Esophagus muscularis mucosa (tissue), 3 donors: ENCODE measurements around the gene ZNF618.

ENCODE experiments used
- POLR2A ChIP-seq: fragments of 450-650 bp; IDR thresholded peaks from one replicate; pipeline ENCODE4 v1.6.1; 2017; ENCODE audit warnings: antibody characterized with exemption, moderate library complexity, mild to moderate bottlenecking, low read depth
- POLR2AphosphoS5 ChIP-seq, 2 donors: sonication (generic); formaldehyde crosslinking; IDR thresholded peaks; one replicate each; pipeline ENCODE4 v1.6.1; 2017; ENCODE audit warnings: antibody characterized with exemption in 2 of 2
- TF ChIP-seq, protein P1 (sequence below), 3 experiments: fragments of 200-600 bp in 2 of 3; fragments of 450-650 bp in 1 of 3; sonication (generic) in 2 of 3; IDR thresholded peaks; one replicate each; pipeline ENCODE4 v1.5.1; 2017 to 2019; ENCODE audit warnings: antibody characterized with exemption in 3 of 3, mild to moderate bottlenecking in 2 of 3, moderate library complexity in 1 of 3

DNA sequence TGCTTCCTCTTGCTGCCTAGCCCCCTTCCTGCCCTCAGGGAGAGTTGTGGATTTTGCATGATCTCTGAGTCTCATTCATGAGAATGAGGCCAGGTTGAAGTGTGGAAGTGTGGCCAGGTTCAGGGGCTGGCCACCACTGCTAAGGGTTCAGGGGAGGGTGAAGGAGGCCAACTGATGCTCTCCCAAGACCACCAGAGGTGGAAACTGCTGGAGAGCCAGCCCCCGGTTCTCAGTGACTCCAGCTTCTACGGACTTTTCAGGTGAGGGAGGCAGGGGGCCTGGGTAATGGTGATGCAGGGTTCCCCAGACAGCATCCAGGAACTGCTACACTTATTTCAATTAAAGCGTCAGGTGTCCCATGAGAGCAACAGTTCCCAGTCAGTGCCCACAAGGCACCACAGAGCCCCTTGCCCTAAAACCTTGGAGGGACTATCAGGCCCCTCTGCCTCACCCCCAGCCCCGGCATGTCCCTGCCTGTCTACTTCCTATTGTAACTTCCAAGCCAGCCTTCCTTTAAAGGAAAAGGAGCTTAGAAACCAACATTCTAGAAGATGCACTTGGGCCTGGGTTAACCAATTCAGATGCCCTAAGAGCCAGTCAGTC is 151.9 kb downstream of the ZNF618 start:
- TF ChIP-seq, protein P1, sequence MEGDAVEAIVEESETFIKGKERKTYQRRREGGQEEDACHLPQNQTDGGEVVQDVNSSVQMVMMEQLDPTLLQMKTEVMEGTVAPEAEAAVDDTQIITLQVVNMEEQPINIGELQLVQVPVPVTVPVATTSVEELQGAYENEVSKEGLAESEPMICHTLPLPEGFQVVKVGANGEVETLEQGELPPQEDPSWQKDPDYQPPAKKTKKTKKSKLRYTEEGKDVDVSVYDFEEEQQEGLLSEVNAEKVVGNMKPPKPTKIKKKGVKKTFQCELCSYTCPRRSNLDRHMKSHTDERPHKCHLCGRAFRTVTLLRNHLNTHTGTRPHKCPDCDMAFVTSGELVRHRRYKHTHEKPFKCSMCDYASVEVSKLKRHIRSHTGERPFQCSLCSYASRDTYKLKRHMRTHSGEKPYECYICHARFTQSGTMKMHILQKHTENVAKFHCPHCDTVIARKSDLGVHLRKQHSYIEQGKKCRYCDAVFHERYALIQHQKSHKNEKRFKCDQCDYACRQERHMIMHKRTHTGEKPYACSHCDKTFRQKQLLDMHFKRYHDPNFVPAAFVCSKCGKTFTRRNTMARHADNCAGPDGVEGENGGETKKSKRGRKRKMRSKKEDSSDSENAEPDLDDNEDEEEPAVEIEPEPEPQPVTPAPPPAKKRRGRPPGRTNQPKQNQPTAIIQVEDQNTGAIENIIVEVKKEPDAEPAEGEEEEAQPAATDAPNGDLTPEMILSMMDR (IDR thresholded peaks at IDR 0.05) = no peak
- TF ChIP-seq POLR2A (no peak), POLR2AphosphoS5 (IDR thresholded peaks at IDR 0.05) (no peak)
